Measurements from ENCODE around the gene PHLDB1. TPM values are rescaled to one million over a fixed set of nuclear protein-coding genes. Genes with fewer than 3 reads are reported as not detected.
"Not testable (repeated sequence)": the region's sequence is repeated elsewhere in the genome, so short reads cannot be mapped to it uniquely, and the experiment has no call there.

The PHLDB1 gene
- total RNA-seq, 4 donors from 2014 or later = 53.5 to 517 (median 287) TPM

DNA sequence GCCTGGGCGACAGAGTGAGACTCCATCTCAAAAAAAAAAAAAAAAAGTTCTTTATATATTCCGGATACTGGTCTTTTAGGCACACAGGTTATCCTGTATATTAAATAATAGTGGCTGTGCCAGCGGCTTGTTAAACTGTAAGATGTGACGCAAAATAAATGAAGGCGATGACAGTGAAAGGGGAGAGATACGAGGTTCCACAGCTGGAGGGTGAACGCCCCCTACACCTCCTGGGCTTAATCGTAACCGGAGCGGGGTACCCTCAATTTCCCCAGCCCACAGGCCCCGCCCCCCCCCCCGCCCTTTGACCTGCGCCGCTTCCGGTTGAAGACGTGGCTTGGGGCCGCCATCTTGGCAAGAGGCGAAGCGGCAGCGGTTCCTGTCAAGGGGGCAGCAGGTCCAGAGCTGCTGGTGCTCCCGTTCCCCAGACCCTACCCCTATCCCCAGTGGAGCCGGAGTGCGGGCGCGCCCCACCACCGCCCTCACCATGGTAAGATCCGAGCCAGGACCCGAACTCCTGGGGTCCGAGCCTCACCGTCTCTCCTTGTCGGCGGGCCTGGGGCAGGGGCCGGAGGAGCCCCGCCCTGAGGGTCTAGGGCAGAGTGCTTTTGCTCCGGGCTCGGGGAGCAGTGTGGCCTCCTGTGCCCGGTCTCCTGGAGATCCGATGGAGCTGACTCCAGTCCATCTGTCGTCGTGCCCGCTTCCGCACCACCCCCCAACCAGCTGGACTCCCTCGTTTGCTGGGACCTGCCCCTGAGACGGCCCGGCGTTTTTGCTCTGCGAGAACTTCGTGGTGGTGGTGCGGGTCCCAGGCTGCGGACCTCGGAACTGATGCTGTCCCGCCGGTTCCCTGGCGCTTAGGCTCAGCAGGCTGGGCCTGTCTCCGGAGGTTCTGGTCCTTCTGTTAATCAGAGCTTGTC lies 35.1 kb upstream of the PHLDB1 start, which contains the start of gene ARCN1:
TSS of gene ARCN1 (plus strand) at position 349 of the 920 bp plus-strand sequence. CDS start at position 488, 139 bp downstream.
- Histone ChIP-seq H3K36me3 (no peaks in the 10 kb centered on the region), H3K27ac (peak within 1 kb of the TSS; percentile 95 to 96), H3K4me1 (peaks cover 0 to 20% of the 10 kb centered on the region in 2 donors), H3K9me3 (no peaks in the 10 kb centered on the region), H3K27me3 (no peaks in the 10 kb centered on the region), H3K4me3 (peak within 1 kb of the TSS; percentile 71 to 97)
- peak; percentile 9 to 69 for TF ChIP-seq POLR2A (IDR thresholded peaks at IDR 0.05)
- TF ChIP-seq, protein P1, sequence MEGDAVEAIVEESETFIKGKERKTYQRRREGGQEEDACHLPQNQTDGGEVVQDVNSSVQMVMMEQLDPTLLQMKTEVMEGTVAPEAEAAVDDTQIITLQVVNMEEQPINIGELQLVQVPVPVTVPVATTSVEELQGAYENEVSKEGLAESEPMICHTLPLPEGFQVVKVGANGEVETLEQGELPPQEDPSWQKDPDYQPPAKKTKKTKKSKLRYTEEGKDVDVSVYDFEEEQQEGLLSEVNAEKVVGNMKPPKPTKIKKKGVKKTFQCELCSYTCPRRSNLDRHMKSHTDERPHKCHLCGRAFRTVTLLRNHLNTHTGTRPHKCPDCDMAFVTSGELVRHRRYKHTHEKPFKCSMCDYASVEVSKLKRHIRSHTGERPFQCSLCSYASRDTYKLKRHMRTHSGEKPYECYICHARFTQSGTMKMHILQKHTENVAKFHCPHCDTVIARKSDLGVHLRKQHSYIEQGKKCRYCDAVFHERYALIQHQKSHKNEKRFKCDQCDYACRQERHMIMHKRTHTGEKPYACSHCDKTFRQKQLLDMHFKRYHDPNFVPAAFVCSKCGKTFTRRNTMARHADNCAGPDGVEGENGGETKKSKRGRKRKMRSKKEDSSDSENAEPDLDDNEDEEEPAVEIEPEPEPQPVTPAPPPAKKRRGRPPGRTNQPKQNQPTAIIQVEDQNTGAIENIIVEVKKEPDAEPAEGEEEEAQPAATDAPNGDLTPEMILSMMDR (IDR thresholded peaks at IDR 0.05) = no peak
- DNase-seq = peak; percentile 79
- intact Hi-C loops (cut with DNase I; ENCODE audit: low total_unique reads) = no loop called here

DNA sequence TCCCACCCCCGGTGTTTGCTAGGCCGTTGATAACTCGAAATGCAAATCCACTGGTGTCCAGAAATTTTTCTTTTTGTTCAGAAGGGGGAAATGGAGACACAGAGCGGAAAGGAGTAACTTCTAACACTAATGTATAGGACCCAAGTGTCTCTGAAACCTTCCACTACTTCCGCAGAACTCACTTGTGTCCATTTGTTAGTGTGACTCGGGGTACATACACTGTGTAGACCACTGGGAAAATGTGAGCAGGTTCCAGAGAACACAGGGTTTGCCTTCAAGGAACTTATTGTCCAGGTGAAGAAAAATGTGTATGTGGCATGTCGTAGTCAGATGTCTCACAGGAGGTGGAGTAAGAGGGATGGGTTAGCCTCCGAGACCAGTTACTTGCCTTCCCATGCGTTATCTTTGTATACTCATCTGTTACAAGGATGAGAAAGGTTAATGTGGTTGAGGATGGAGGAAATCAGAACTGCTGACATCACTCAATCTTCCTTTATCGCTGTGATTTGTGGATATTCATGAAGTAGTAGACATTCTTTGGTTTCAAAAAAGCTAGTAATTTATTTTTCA lies 34.3 kb upstream of the PHLDB1 start:
- DNase-seq = no peak
- H3K9me3 ChIP-seq = no peaks in the 10 kb centered on the region
- no peaks in the 10 kb centered on the region for H3K27me3 ChIP-seq
- H3K27ac ChIP-seq = peak overlapping the region; percentile 95 to 96
- TF ChIP-seq POLR2A (IDR thresholded peaks at IDR 0.05) = no peak
- TF ChIP-seq, protein P1 (IDR thresholded peaks at IDR 0.05) = no peak
- H3K4me3 ChIP-seq = peak overlapping the region; percentile 71 to 97
- no peaks in the 10 kb centered on the region for H3K36me3 ChIP-seq
- peaks cover 0 to 20% of the 10 kb centered on the region in 2 donors for H3K4me1 ChIP-seq
- intact Hi-C loops (cut with DNase I; ENCODE audit: low total_unique reads) = no loop called here

DNA sequence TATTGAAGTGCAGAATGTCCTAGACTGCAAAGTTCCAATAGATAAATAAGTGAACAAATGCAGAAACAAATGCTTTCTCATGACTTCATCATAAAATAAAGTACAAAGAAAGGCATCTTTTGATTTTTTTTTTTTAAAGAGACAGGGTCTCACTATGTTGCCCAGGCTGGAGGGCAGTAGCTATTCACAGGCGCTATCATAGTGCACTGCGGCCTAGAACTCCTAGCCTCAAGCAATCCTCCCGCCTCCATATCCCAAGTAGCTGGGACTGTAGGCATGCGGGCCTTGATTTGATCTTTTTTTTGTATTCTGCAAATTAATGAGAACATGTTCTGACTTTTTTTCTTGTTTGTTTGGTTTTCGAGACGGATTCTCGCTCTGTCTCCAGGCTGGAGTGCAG lies 32.8 kb upstream of the PHLDB1 start:
- intact Hi-C loops (cut with DNase I; ENCODE audit: low total_unique reads) = no loop called here
- no peak for DNase-seq
- Histone ChIP-seq H3K4me3 (peak overlapping the region; percentile 3 to 8), H3K27ac (peak overlapping the region in 1 of 2 donors; percentile 0), H3K27me3 (no peaks in the 10 kb centered on the region), H3K9me3 (no peaks in the 10 kb centered on the region), H3K4me1 (peaks cover 0 to 20% of the 10 kb centered on the region in 2 donors), H3K36me3 (no peaks in the 10 kb centered on the region)
- TF ChIP-seq, protein P1 (IDR thresholded peaks at IDR 0.05) = no peak
- TF ChIP-seq POLR2A (IDR thresholded peaks at IDR 0.05) = no peak

DNA sequence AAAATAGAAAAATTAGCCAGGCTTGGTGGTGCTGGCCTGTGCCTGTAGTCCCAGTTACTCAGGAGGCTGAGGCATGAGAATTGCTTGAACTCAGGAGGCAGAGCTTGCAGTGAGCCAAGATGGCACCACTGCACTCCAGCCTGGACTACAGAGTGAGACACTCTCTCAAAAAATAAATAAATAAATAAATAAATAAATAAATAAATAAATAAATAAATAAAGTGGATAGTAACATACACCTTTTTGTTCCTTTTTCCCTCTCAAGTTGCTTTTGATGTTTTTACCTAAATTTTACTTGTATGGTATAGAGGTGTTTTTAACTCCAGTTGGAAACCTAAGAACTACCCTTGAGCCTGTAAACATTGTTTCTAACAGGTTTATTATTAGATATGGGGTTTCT lies 29.4 kb upstream of the PHLDB1 start:
- H3K27ac ChIP-seq; H3K36me3 ChIP-seq; intact Hi-C loops (cut with DNase I; ENCODE audit: low total_unique reads); H3K9me3 ChIP-seq; H3K4me3 ChIP-seq; H3K27me3 ChIP-seq; DNase-seq: not testable (repeated sequence)
- peaks cover 0 to 20% of the 10 kb centered on the region in 2 donors for H3K4me1 ChIP-seq

DNA sequence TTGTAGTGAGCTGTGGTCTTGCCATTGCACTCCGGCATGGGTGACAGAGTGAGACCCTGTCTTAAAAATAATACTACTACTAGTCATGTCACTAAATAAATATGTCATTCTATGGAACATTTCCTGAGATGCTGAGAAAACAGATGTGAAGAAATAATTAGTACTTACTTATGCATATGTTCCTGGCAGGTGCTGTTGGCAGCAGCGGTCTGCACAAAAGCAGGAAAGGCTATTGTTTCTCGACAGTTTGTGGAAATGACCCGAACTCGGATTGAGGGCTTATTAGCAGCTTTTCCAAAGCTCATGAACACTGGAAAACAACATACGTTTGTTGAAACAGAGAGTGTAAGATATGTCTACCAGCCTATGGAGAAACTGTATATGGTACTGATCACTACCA lies 26.4 kb upstream of the PHLDB1 start:
- Histone ChIP-seq H3K27me3 (no peaks in the 10 kb centered on the region), H3K4me1 (peaks cover 0 to 5% of the 10 kb centered on the region in 2 donors), H3K9me3 (no peaks in the 10 kb centered on the region), H3K27ac (peak overlapping the region in 1 of 2 donors; percentile 50), H3K36me3 (no peaks in the 10 kb centered on the region), H3K4me3 (no peak overlapping the region)
- DNase-seq = no peak
- intact Hi-C loops (cut with DNase I; ENCODE audit: low total_unique reads) = no loop called here
- TF ChIP-seq, protein P1 (IDR thresholded peaks at IDR 0.05) = no peak
- TF ChIP-seq POLR2A (IDR thresholded peaks at IDR 0.05) = no peak
